GM21447 (cell line): Measurements from ENCODE around the gene ITGB8.
A peak's percentile ranks its signal among the peaks of the same experiment; 100 is the strongest.

Experiments
- ATAC-seq: cut with Tn5 transposase; IDR thresholded peaks from one replicate; pipeline ENCODE4 v1.9.1; 2021; ENCODE audit not compliant: unreplicated experiment

The ITGB8 gene

DNA sequence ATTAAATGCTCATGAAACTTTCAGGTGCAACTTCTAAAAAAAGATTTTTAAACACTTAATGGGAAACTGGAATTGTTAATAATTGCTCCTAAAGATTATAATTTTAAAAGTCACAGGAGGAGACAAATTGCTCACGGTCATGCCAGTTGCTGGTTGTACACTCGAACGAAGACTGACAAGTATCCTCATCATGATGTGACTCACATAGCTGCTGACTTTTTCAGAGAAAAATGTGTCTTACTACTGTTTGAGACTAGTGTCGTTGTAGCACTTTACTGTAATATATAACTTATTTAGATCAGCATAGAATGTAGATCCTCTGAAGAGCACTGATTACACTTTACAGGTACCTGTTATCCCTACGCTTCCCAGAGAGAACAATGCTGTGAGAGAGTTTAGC lies 79.3 kb downstream of the ITGB8 start:
- no peak for ATAC-seq

DNA sequence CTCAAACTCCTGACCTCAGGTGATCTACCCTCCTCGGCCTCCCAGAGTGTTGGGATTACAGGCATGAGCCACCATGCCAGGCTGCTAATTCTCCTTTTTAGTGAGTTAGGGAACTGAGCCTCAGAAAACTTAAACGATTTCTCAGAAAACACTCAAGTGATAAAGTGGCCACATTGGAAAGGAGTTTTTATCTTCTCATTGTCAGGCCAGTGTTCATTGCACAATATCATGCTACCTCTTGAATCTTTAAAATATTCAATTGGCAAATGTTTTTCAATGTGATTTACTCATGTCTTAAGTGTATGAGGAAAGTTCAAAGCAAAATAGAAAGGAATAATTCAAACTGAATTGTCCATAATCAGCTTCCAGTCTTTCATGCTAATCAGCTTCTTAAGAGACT lies 80.7 kb downstream of the ITGB8 start:
- no peak for ATAC-seq

DNA sequence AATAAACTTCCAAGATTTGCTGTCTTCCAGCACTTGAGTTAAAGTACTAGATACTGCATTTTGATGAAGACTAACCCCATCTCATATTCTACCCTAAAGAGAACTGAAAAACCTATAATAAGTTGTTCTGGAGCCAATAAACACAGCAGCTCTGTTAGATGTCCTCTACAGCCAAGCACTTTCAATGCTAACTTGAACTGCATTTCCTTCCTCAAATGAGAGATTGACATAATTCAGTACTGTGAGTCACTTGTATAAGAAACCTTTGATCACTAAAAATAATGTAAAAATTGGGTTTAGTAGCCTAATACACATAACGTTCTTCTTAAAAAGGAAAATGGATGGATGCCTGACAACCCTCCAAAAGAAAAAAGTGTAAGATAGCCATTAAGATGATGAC lies 81.3 kb downstream of the ITGB8 start:
- no peak for ATAC-seq

DNA sequence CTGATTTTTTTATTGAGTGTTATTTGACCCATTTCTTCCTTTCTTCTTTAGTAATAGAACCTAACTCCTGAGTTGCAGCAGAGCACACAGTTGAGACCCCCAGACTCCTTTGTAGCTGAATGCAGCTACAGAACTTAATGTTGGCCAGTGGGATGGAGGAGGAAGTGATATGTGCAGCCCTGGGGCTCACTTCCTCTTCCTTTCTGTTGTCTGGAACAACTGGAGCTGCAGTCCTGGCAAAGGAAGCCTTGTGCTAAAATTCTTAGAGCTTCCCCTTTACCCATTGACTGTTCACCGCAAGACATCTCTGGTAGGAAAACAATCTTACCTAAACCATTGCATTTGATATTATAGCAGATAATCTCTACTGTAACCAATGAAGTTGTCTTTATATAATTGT lies 86.6 kb downstream of the ITGB8 start:
- peak; percentile 58 for ATAC-seq

- no peak for ATAC-seq
These were observed 87.1 kb downstream of the ITGB8 start for GRCh38 chr7:20417675-20418382.

GRCh38 chr7:20424500-20424899 lies 93.8 kb downstream of the ITGB8 start:
- no peak for ATAC-seq

DNA sequence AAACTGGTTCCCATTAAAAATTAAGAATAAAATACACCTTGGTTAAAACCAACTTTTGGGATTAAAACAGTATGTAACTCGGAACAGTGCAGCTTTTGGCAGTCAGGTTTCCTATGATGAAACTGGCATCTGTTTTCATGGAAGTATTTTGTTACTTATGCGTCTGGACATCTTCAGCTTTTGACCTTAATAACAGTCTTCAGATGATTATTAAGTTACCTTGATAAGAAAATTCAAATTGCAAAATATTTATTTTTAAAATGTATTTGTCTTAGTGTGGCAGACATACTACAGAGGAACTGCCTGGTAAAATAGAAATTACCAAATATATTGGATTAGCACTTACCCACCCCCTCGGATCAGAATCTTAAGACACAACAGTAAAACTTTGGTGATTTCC lies 100.0 kb downstream of the ITGB8 start:
- ATAC-seq: no peak

DNA sequence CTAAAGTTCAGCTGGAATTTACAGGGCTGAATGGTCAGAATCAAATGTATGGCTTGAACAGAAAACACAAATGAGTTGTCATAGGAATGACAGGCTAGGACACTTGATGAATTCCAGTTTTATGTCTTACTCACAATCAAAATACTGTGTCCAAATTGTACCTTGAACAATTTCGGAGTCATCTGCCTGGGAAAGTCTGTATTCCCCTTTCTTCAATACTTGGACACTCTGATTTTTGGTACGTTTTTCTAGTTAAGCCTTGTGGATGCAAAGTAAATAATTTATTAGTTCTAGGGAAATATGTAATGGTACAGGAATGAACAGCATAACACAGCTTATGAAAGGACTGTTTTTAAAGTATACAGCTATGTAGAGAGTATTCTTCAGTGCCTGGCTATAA lies 100.4 kb downstream of the ITGB8 start:
- ATAC-seq: no peak

- ATAC-seq: no peak
These were observed 101.4 kb downstream of the ITGB8 start for GRCh38 chr7:20432071-20432470.

DNA sequence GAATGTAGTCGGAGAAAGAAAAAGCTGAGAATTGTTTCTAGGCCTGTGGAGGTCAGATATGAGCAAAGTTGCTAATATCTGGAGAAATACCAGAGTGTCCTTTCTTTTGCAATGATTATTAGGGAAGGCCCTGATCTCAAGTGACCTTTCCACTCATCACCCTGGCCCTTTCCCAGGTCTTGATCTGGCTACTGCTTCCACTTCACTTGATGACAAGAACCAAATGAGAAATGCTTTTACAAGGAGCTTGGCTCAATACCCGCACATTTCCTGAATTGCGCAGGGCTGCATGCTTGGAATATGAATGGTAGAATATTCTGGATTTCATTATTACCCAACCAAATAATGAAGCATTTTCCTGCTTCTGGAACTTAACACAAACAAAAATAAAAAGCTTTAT lies 104.6 kb downstream of the ITGB8 start:
- ATAC-seq: no peak

- no peak for ATAC-seq
These were observed 107.5 kb downstream of the ITGB8 start for GRCh38 chr7:20438248-20438647.

DNA sequence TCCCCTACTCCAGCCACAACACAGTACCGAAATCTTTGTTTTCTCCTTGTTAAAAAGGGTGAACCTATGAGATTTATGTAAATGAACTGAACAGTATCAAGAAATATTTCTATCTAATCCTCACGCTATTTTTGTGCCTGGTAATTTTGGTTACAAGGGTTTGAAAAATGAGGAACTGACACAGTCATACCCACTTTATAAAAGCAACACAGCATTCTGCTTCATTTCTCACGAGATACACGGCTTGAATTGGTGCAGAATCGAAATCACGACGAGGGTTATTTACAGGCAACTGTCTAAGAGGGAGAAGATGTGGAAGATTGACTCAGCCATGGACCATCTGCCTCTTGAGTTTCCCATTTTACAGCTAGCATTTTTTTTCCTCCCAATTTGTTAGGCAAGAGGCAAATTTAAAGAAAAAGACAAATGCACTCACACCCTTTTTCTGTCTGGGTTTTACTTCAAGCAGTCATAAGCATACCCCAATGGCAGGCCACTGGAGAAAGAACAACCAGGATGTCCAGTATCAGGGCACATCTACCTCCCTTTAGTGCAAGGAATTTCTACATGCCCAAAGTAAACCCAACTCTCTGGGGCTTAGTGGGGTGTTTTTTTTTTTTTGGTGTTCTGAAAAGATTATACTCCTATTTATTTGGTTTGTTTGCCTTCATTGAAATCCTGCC lies 108.1 kb downstream of the ITGB8 start:
- peak; percentile 82 for ATAC-seq

DNA sequence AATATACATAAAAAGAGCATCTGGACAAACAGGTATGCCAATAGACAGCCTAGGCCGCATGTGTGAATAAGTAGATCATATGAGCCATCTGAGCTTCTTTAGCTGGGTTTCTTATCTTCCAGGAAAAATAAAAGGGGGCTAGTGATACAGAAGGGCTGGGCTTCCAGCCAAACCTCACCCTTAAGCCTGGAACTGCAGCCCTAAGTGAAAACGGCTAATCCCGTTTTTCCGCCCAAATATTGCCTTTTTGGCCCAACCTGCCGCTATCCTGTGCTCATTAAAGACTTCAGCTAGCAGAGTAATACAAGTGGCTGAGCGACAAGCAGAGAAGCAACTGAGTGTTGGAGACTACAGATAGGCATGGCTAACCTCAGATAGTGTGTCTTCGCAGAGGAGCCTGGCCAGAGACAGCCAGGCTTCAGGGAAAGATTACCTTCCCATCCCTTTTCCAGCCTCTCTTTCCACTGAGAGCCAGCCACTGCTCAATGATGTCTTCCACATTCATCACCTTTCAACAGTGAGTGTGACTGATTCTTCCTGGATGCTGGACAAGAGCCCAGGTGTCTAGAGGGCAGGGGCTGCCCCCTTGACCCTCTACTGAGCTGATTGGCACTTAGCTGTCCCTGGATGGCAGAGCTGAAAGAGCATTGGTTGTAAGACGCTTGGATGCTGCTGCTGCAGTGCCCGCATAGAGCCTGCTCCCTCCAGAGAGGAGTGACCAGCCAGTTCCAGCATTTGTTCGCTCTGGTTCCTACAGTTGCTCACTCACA lies 108.9 kb downstream of the ITGB8 start:
- no peak for ATAC-seq

- ATAC-seq: no peak
These were observed 109.9 kb downstream of the ITGB8 start for GRCh38 chr7:20440472-20441105.

- ATAC-seq: no peak
These were observed 110.6 kb downstream of the ITGB8 start for GRCh38 chr7:20441346-20441745.

- no peak for ATAC-seq
These were observed 111.3 kb downstream of the ITGB8 start for GRCh38 chr7:20441991-20442441.

DNA sequence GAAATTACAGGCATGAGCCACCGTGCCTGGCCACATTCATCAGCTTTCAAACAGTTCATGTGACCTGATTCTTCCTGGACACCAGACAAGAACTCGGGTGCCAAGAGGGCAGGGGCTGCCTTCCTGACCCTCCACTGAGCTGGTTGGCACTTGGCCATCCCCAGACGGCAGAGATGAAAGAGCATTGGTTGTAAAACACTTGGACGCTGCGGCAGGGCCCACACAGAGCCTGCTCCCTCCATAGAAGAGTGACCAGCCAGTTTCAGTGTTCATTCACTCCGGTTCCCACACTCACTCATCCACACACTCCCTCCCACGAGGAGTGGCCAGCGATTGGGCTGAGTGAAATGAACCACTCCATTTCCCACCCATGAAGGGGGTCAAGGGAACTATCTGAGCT lies 112.3 kb downstream of the ITGB8 start:
- ATAC-seq: no peak

GRCh38 chr7:20444030-20444800 lies 113.5 kb downstream of the ITGB8 start:
- ATAC-seq: no peak

GRCh38 chr7:20447021-20447650 lies 116.4 kb downstream of the ITGB8 start:
- ATAC-seq: peak; percentile 85

- no peak for ATAC-seq
These were observed 118.5 kb downstream of the ITGB8 start for GRCh38 chr7:20449176-20449575.
